Ramos (cell line): ENCODE data around the gene TEX2.
"Not testable (repeated sequence)": the region's sequence is repeated elsewhere in the genome, so short reads cannot be mapped to it uniquely, and the experiment has no call there.

Experiments used
- in situ Hi-C: fragments of 300-500 bp; cut with MboI; formaldehyde crosslinking; loops from one replicate; pipeline ENCODE4 v1.14.3; 2022; ENCODE audit warnings: low sequenced_read_pairs; ENCODE audit not compliant: unreplicated experiment

TEX2 gene

DNA sequence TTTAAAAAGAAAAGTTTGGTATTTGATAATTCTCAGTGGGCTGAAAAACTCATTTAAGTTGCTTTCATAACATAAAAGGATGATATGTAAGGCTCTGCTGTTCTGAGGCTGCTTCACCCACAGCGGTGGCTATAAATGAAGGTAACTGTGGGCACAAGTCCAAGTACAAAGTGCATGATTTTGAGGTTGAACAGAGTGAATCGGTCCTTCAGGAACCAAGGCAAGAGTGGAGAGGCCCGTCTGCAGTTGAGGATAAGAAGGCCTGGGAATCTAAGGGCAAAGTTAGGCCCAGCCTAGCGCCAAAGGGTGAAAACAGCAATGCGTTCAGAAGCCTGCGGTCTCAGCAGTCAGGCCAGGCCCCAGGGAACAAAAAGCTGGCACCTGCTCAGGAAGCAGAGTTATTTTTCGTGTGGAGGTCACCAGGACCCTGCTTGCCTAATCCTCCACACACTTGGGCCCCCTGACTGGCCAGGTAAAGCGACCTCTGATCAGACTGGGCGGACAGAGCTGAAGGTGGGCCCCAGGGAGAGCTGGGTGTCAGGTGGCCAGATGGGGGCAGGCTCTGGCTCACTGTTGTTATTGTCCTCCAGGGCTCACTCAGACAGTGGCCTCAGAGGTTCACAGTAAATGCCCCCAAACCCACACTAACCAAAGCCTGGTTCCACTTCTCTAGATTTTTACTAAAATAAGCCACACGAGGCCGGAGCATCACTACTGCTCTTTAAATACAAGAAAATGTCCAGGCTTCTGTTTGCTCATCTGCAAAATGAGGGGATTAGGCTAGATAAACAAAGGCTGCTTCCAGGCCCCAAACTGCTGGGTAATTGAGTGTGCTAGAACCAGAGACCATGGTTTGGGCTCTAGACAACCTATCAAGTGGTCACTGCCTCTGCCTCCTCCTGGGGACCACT is 46.5 kb downstream of the TEX2 start:
- in situ Hi-C loops, result no loop called here

DNA sequence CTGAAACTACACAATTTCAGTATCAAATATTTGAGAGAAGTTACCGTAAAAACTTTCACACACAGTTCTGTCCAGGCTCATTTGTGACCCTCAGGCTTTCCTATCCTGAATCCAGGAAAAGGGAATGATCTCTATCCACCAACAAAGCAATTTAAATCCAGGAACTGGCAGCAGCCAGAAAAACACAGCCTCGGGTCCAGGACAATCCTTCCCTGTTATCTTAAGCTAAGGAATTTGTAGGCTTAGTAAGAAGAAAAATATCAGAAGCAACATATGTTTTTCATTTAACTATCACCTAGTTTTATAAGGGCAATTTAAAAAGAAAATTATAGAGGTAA is 47.1 kb downstream of the TEX2 start:
- in situ Hi-C loops, result no loop called here

DNA sequence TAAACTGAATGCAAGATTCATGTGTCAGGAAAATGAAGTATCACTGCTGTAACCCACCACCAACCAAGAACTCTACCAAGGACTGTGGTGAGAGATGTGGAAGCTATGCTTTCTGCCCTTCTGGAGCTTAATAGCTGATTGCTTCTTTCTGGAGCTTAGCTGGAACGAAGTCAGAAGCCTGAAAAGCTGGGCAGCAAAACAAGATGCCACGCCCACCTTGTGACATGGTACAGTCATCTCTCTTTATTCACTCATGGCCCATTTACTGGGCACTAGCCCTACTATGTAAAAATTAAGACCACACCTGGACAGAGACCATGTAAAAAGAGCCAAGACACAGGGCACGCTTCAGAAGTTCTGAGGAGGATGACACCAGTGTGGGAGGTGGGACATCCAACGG is 48.1 kb downstream of the TEX2 start:
- in situ Hi-C loops, result no loop called here

DNA sequence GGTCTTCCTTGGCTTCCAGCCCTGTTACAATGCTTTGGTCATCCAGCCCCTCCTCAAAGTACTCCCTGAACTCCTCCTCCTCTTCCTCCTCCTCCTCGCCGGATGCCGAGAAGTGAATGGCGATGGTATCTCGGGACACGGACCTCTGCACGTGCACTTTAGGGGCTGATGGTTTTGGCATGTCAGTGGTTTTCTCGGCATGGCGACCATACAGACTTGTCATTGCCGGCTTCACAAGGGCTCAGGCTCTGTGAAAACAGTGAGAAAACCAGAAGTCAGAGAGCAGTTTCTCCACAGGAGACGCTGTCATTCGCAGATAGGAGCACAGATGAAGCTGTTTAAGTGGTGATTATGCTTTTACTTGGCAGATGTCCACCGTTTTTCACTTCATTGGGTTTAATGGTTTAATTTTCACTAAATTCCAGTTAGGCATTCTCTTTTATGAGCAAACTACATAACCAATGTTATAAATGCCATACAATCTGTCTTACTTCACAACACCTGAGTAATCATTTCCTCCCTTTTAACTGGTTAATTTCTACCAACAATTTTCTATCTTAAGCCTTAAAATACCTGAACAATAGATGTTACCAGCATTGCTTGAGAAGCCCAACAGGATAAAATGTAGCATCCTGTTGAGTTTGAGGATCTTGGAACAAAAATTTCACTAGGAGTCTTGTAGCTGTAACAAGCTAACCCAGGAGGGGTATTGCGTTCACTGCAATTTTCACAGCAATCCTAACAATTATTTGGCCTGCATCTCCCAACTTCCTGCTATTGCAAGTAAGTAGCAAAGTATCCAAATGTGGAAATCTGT is 48.9 kb downstream of the TEX2 start:
- in situ Hi-C loops, result no loop called here

DNA sequence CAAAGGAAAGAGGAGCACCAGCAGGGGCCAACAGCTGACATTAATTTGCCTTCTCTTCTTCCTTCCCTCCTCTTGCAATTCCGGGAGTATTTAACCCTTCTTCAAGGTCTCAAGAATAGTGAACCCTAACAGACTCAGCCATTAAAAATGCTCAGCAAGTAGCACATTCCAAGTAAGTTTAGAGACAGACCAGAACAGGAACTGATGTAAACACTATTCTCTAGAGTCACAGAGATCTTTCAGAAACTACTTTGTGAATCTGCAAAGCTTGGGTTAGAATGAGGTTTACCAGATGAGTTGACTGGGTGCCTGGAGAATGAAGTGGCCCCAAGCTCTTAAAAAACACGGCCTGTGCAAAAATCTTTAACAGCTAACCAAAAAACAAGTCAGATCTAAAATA is 50.9 kb downstream of the TEX2 start:
- in situ Hi-C loops, result no loop called here

DNA sequence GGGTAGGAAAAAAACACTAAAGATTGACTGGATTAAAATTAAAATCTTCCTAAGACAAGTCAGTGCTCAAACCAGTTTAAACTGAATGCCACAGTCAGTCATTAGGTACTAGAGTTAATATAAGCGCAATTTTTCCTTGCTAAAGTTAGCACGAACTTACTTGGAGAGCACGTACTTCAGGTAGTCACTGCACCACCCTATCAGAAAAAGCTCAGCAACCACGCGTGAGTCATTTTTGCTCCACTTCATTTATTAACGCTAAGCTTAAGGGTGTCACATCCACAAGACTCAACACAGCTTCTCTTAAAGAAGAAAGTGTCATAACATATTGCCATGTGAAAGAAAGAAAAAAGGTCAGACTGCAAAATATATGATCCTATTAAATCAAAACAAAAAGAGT is 53.1 kb downstream of the TEX2 start:
- in situ Hi-C loops, result no loop called here

DNA sequence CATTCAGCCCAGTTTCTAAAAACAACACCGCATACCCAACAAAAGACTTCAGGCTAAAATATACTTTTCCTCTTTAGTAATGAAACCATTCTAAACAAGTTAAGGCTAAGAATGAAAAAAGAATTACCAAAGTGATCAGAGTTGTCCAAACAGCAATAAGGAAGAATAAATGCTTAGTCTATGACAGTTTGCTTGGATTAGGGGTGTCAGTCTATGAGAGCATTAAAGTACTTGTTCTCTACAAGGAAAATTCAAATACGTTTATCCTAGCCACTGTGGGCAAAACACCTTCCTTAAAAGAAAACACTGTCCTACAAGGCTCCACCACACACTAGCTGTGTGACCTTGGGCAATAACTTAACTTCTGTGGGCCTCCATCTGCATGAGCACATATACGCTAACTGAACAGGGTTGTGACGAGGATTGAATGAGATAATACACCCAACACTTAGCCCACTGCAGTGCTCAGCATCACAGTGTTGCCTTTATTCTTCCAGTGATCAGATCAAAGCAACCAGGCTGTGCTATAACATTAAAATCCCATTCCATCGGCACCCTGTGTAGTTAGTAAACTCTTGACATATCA is 53.6 kb downstream of the TEX2 start:
- in situ Hi-C loops, result no loop called here

DNA sequence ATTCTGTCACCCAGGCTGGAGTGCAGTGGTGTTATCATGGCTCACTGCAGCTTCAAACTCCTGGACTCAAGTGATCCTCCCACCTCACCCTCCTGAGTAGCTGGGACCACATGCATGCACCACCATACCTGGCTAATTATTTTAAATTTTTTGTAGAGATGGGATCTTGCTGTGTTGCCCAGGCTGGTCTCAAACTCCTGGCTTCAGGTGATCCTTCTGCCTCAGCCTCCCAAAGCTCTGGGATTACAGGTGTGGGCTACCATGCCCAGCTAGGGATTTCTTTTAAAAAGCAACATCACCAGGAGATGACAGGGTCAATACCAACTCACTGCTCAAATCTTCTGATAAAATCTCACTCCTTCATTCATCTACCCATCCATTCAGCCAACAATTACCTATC is 54.4 kb downstream of the TEX2 start:
- in situ Hi-C loops, result not testable (repeated sequence)

DNA sequence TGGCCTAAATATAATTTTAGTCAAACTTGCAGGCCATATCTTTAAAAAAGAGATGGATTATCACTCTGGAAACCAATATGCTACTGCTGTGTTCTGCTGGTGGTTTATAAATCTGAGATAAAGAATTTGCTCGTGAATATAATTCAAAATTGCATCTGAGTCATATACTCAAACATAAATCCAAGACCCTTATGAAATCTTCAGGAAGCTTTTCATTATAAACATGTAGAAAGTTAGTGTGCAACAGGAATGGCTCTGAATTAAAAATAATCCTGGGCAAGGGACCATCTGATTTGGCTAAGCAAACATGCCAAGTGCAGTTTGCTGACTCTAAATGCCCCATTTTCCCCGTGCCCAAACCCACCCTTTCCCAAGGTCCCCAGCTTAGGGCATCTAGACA is 57.3 kb downstream of the TEX2 start:
- in situ Hi-C loops, result no loop called here

DNA sequence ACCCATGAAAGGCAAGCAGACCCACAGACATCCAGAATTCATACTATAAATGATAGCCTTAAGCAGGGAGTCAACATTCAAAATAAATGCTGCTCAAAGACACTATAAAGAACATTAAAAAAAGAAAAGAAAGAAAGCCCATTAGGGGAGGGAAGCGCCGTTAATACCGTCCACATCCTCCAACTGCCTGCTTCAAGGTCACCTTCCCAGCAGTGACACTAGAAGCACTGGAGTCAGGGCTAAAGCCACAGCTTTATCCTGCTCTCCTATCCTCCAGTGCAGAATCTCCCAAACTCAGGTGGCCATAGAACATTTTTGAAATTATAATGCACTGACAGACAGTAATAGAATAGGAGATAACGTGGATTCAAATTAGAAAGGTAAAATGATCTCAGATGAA is 59.4 kb downstream of the TEX2 start:
- in situ Hi-C loops, result no loop called here

DNA sequence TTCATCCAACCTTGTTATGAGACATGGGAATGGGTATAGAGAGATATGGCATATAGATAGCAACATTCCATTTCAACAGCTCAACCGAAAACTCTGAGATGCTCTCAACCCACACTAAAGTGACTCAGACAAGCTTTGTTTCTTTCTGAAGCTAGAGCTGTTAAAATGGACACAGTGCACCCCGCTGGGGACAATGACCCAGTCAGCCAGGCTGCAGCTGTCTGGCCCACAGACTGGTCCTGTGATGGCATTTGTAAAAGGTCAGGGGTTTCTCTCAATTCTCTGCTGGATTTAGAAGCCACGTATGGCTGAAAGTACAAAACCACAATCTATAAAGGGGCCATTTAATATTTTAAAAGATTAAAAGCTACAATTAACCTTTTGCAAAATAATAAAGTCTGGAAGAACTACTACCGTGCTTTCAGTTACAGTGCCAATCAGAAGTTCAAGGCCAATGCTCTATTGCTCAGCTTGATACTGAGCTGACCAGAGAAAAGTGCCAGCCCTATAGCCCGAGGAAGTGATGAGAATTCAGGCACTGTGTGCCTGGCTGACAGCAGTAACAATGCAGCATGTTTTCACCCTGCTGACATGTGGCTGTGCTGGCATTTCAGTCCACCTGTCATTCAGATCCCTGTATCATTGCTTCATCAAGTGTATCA is 60.2 kb downstream of the TEX2 start:
- in situ Hi-C loops, result no loop called here

DNA sequence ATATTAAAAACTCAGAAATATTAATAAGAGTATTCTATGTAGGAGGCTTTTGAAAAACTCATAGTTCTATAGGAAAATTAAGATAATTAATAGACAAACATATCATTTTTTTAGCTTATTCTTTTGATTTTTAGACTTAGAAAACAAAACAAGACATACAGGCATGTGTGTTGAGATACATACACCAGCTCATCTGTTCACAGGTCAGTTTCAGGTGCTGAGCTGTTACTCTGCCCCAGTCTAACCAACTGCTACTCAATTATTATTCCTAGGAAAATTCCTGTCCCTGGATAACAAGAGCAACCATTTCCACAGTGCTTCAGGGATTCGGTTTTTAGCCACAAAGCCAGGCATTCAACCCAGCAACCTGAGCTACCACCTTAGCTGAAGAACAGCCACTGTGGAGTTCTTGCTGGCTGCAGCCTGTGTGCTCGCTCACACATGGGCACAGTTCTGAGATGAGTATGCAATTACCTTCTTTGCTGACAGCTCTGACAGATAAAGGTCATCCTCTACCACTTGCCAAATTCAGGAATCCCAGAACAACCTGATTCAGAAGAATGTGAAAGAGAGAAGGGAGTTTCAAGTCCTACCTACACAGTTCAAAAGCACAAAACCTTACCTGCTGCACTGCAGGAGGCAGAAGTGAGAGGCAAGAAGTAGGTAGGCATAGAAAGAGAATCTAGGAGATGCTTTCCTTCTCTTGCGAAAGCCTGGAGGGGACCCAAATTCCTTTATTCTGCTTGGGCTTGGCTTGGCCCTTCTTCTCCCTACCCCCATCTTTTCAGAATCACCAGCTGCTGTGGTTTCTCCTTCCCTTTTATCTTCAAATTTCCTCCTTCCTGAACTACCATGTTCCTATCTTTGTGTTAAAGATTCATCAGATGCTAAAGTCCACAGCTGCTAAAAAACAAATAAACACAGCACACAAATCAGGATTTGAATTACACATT is 62.7 kb downstream of the TEX2 start:
- in situ Hi-C loops, result no loop called here

DNA sequence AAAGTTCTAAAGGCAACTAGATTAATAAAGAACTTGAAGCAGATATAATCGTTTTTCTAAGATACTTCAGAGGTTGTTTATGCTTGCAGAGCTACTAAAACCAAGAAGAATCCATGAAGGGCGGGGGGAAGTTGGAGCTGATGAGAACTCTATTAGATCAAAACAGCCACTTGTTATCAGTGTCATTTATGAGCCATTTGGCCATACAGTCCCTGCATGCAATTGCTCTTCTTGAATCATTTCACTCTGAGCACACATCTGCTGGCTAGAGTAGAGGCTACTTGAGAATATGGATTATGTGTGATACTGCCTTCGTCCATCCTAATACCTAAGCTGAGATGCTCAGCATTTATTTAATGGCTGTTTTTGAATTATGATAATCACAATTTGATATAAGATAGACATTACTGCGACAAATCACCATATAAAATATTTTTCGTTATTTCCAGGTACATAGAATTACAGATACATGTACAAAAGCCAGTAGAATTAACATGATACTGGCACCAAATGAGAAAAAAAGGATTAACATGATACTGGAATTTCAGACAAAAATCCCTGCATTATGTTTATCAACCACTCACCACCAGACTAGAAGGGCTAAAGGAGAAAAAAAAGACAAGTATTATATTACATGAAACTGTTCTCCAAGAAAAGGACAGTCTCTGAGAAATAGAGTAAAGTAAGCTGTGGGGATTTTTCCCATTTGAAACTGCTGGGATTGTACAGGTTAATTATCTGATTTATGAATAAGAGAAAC is 64.5 kb downstream of the TEX2 start:
- in situ Hi-C loops, result no loop called here

DNA sequence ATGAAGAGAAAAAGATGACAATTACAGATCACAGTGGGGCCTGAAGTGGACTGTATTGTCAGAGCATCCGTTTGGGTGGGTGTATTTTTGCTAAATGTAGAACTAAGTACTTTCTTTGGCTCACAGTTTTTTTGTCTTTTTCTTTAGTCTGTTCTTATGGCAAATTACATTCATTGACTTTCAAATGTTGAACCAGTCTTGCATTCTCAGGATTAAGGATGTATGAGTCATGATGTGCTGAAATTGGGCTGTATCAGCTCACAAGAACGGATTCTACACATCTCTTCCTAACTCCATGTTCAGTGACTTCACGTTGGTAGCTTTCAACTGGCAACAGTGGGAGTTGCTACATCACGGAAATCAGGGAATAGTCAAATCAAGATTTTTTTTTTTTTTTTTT is 66.5 kb downstream of the TEX2 start:
- in situ Hi-C loops, result no loop called here

DNA sequence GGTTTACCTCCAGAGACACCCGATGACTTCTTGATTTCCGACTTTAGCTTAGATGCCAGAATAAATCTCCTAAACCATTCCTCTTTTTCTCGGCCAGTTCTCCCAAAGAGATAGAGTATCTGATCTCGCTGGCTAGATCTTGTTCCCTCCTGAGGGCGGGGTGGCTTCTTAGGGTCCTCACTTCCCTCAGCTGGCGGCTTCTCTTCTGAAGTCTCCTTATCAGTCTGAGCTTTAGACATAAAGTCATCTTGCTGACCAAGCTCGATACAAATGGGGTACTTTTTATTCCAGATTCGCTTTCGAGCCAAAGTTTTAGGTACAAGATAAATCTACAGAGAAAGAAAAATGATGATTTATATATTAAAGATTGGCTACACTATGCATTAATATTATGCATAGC is 69.5 kb downstream of the TEX2 start:
- in situ Hi-C loops, result no loop called here

DNA sequence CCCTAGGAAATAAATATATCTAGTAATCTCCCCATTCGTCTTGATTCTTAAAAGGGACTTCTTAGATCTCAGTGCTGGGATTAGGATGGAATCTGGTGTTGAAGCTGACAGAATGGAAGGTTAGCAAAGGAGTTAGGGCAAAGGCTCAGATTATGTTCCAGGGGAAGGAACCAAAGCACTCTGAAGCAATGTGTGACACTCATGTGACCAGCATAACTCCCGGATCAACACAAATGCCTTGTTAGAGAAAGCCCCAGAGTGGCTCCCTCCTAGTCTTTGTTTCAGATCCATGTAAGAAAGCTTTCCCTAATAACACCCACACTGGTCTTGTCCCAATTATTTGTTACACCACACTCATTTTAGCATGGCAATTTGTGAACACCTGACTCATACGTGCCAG is 70.5 kb downstream of the TEX2 start:
- in situ Hi-C loops, result no loop called here

DNA sequence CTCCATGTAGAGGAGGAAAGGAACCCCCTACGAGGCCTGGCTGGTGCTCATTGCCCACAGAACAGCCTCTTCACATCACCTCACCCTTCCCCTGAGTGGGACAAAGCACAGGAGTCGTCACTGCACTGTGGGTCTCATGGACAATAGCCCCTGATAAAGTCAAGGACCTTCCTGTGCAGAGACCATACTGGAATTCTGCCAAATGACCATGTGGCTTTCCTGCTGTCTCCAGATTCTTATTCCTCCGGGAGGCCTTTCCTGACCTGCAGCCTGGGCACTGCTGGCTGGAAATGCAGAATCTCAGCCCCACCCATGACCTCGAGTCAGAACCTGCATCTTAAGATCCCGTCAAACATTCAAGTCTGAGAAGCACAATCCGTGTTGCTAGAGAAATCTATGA is 72.6 kb downstream of the TEX2 start:
- in situ Hi-C loops, result no loop called here

DNA sequence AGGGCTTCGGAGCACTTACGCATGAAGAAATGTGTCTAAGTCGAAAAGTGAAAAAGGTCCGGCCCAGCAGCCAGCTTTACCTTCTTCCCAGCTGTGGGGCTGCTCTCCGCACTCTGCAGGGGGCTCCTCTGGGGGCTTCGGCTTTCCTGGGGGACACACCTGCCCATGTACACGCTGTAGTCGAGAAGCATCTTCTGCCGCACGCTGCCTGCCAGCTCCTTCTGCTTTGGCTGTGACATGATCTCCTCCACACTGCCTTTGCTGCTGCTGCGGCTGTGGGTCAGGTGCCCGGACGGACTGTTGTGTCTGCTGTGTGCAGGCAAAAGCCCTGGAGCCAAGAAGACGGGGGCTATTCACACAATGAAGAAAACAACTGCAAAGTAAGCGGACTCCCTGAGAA is 75.0 kb downstream of the TEX2 start:
- in situ Hi-C loops, result no loop called here
